NCI-H2196 treated with DMSO at 0.1 percent for 48 hours (cell line): ENCODE results near the gene SLFN13.
"Not testable (repeated sequence)": the region's sequence is repeated elsewhere in the genome, so short reads cannot be mapped to it uniquely, and the experiment has no call there.

Source experiments
- DNase-seq: peaks from one replicate; lab custom pipeline; 2025; ENCODE audit not compliant: unreplicated experiment; lab: John Stamatoyannopoulos, UW

SLFN13 gene

GRCh38 chr17:35433075-35433894, 15.3 kb downstream of the SLFN13 start:
- DNase-seq: no peak

- no peak for DNase-seq
These were observed 16.1 kb downstream of the SLFN13 start, which contains the start of gene SLFN12 for GRCh38 chr17:35432176-35433074. SLFN12 (minus strand) TSS chr17:35432500; CDS start chr17:35423028, 9,472 bp downstream.

- DNase-seq: no peak
These were observed 18.9 kb downstream of the SLFN13 start for GRCh38 chr17:35429702-35430101.

- no peak for DNase-seq
These were observed 20.3 kb downstream of the SLFN13 start for GRCh38 chr17:35428229-35428628.

- DNase-seq: no peak
These were observed 24.8 kb downstream of the SLFN13 start for GRCh38 chr17:35423761-35424160.

GRCh38 chr17:35421069-35421468, 27.5 kb downstream of the SLFN13 start:
- not testable (repeated sequence) for DNase-seq

- DNase-seq: no peak
These were observed 31.9 kb downstream of the SLFN13 start for GRCh38 chr17:35416659-35417058.

- not testable (repeated sequence) for DNase-seq
These were observed 33.9 kb downstream of the SLFN13 start for GRCh38 chr17:35414707-35415106.

GRCh38 chr17:35414247-35414646, 34.3 kb downstream of the SLFN13 start:
- DNase-seq: no peak

GRCh38 chr17:35407531-35407930, 41.0 kb downstream of the SLFN13 start:
- DNase-seq: no peak

- DNase-seq: no peak
These were observed 42.0 kb downstream of the SLFN13 start for GRCh38 chr17:35406568-35406967.

GRCh38 chr17:35404360-35404759, 44.2 kb downstream of the SLFN13 start:
- DNase-seq: no peak

GRCh38 chr17:35393783-35394182, 54.8 kb downstream of the SLFN13 start:
- not testable (repeated sequence) for DNase-seq

GRCh38 chr17:35390663-35391062, 57.9 kb downstream of the SLFN13 start:
- DNase-seq: no peak

- no peak for DNase-seq
These were observed 58.4 kb downstream of the SLFN13 start for GRCh38 chr17:35390156-35390555.

GRCh38 chr17:35387496-35387895, 61.1 kb downstream of the SLFN13 start:
- DNase-seq: no peak
